Activated CD8-positive, alpha-beta memory T cell treated with anti-CD3 and anti-CD28 coated beads, Interleukin-2, amount 50 U/mL, for 24 hours (primary cell): ENCODE measurements around the gene HHEX.

Source experiments
- DNase-seq: peaks from one replicate; pipeline ENCODE4 v3.0.0-alpha.2; 2020; ENCODE audit errors: extremely low read depth

HHEX gene

GRCh38 chr10:92692697-92693533, 3.2 kb downstream of the HHEX start:
- DNase-seq, result no peak

- no peak for DNase-seq
These were observed 3.8 kb downstream of the HHEX start for GRCh38 chr10:92693534-92693893.

- DNase-seq, result no peak
These were observed 6.2 kb downstream of the HHEX start for GRCh38 chr10:92695679-92696605.

DNA sequence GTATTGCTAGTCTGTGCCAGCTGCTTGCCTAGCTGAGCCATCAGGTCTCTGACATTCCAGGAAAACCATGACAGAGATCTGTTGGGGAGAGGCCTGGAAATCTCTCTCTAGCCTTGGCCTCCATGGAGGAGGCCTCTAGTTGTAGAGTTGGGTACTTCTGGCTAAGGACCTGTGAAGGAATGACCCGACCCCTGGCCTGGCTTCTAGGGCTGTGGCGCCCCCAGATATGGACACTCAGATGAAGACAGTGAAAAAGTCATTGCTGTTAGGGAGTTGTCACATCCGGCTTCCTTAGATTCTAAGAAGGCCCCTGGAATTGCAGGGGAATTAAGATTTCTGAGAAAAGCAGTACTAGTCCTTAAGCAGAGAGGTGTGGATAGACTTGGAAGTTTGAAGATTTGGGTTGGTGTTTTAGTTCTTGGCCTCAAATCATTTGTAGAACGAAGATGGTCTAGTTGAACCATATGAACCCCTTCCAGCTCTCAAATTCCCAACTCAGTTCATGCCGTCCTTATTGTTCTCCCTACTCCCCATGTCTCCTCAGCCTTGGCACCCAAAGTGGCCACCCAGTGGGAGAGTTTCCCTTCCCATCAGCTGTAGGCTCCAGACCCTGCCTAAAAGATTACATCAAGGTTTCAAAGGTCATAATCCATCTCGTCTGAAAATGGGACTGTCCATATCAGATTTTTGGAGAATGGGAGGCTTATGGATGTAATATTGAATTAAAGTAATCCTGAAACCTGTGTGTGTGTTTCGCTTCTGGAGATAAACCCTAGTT, 7.0 kb downstream of the HHEX start:
- no peak for DNase-seq

GRCh38 chr10:92697663-92698511, 8.1 kb downstream of the HHEX start:
- no peak for DNase-seq

DNA sequence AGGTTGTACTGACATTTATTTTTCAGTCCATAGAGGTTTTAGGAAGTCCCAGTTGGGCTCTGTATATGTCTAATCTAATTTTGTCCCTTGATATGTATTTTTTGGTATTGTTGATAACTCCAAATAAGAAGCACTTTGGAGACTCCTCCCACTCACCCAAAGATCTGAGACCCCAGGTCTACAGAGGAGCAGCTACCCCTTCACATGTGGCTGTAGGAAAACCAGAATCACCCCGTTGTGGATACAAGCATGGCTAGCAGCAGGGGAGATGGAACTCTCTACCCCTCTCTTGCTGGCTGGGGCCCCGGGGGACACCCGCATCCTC, 9.4 kb downstream of the HHEX start:
- no peak for DNase-seq

- no peak for DNase-seq
These were observed 10.0 kb downstream of the HHEX start for GRCh38 chr10:92699518-92700381.

GRCh38 chr10:92702301-92702916, 12.7 kb downstream of the HHEX start:
- DNase-seq, result no peak

GRCh38 chr10:92712016-92712889, 22.5 kb downstream of the HHEX start:
- DNase-seq, result no peak

DNA sequence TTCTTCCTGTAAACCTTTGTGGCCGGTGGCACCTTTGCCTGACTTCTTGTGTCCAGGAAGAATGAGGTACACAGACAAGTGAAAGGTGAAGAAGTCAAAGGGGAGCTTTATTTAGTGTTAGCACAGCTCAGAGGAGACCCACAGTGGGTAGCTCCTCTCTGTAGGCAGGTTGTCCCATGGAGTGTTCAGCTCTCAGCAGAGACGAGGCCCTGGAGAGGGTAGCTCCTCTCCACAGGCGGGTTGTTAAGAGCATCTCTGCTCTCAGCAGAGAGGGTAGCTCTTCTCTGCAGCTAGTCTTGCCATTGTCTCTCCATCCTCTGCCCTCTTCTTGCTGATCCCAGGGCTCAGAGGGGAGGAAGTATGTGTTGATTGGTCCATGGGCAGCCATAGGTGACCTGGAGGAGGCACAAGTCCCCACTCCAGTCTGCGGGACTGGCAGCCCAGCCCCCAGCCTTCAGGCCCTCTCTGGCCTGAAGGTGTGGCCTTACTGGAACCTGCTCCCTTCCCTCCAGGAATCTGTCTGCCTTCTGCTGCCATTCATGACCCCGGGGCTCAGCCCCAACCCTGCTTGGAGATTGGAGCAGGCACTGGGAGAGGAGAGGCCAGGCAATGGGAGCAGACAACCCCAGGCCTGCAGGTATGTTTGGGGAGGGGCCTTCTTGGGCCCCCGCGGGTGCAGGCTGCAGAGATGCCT, 24.5 kb downstream of the HHEX start:
- no peak for DNase-seq

DNA sequence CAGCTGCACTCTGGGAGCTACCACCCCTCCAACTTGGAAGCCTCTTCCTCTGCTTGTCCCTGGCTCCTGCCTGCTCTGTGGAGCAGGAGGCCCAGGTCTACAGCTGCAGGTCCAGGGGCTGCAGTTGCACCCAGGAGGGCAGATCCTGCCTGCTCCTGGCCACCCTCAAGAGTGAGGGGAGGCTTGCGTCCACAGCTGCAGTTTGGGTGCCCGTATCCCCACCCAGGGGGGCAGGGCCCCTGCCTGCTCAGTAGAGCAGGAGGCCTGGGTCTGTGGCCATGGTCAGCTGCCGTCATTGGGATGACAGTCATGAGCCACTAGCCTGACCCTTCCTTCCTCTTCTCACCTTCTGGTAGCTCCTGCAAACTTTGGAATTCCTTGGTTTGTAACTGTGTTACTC, 25.1 kb downstream of the HHEX start:
- DNase-seq, result no peak

DNA sequence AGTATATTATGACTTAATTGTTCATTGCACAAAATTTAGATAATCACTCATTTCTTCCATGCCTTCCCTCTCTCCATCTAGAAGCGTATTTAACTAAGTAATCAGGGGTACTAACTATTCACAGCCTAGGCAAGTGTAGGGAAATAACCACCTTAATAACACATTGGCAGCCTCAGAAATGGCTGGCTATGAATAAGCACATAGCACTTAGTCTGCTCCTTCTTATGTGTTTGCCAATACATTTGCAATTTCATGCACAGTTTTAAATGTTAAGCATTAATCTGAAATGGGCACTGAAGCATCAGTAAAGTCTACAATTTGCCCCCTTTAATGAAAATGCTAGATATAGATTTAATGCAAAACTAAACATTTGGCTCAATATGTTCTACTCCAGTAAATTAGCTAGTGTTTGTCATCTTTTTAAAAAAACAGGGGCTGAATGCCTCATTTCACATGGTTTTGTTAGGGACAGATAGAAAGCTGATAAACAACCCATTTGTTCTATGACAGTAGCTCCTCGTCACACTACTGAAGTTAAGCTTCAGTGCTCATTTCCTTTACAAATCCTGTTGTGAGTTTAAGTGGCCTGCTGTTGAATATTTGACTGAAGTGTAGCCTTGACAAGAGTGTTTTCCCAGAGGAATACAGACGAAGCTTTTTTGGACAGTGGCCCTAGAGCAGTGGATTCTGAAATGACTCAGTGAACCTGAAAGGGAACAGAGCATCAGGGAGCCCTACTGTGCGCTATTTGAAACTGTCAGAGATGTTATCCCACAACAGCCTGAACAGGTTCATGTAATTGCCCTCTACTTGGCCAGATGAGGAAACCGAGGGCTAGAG, 30.5 kb downstream of the HHEX start:
- DNase-seq, result no peak

DNA sequence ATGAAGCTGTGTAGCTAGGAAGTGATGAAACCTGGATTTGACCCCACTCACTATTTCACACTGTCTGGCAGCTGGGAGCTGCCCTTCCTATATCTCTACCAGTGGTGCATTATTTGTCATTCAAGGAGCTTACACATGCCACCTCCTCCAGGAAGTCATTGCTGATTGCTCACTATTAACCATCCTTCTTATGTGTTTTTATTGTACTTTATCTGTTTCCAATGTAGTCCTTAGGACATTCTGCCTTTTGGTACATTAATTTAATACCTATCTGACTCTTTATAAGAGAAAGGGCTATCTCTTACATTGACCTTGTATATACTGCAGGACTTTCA, 31.0 kb downstream of the HHEX start:
- no peak for DNase-seq

- DNase-seq, result no peak
These were observed 32.6 kb downstream of the HHEX start for GRCh38 chr10:92722349-92722748.

DNA sequence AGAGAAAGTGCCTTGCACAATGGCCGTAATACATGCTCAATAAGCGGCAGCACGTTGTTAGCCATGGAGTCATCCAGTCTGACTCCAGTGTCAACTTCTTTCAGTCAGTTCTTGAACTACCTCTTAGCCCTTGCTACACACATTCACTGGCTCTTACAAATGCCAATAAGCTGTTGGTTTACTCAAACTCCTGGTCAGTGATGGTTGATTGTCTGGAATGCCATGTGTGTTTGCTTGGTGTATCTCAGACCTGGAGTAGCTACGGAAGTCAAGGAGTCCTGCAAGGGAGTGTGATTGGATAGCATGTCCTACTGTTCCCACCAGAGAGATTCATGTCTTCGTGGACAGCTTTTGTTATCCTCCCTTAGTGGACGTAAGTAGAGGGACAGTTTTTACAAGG, 37.4 kb downstream of the HHEX start:
- no peak for DNase-seq

DNA sequence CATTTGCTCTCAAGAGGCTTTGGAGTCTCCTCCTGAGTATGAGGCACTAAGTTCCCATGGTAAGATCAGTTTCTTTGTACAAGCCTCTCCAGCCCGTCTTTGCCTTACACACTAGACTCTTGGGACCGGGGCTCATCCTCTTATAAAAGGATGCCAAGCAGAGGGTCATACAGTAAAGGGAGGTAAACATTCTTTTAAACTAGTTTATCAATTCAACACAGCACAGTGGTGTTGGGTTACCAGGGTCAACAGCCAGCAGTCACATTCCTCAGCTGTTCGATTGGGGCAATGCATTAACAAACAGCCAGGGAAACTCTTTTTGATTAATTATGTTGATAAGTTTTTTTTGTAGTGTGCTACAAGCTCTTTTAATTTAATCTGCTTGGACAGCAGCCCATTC, 37.8 kb downstream of the HHEX start:
- no peak for DNase-seq

DNA sequence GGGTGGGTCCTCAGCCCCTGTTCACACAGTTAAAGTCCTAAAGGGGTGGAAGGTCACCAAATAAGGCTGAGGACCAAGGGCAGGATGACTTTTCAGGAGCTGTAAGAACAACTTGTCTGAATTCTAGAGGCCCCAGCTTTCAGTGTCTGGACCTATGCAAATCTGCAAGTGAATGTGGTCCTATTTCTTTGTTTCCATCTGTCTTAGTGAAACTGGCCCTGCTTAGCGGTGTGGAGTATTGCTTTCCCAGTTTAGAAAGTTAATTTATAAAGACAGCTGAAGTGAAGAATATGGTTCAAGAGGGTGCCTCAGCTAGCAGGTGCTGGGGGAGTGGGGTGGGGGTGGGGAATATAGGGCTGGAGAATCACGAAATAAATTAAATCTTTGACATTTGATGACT, 40.1 kb downstream of the HHEX start:
- no peak for DNase-seq

- DNase-seq, result no peak
These were observed 43.2 kb downstream of the HHEX start for GRCh38 chr10:92732958-92733357.
